GM12878 (cell line): Measurements from ENCODE around the gene HMGXB3. TPM values are rescaled to one million over a fixed set of nuclear protein-coding genes. Genes with fewer than 3 reads are reported as not detected.

Experiments
- BCLAF1 ChIP-seq: fragments of 450-650 bp; IDR thresholded peaks from 2 replicates; pipeline ENCODE4 v1.6.1; 2017; ENCODE audit warnings: antibody characterized with exemption, mild to moderate bottlenecking, moderate library complexity
- CBX5 ChIP-seq: sonication (generic); IDR thresholded peaks from 2 replicates; pipeline ENCODE4 v1.6.1; 2016; ENCODE audit warnings: low read depth, moderate library complexity, mild to moderate bottlenecking, inconsistent platforms
- CEBPZ ChIP-seq: fragments of 150-350 bp; IDR thresholded peaks from 2 replicates; pipeline ENCODE4 v1.6.1; 2016; ENCODE audit warnings: low read depth, low read length
- CHD2 ChIP-seq: IDR thresholded peaks from 2 replicates; pipeline ENCODE4 v1.6.1; 2011; ENCODE audit warnings: low read depth, low read length, improper control_type of control experiment, borderline replicate concordance
- E2F8 ChIP-seq: fragments of 450-650 bp; IDR thresholded peaks from 2 replicates; pipeline ENCODE4 v1.6.1; 2018; ENCODE audit warnings: mild to moderate bottlenecking, low read depth, moderate library complexity; ENCODE audit not compliant: partially characterized antibody
- EED ChIP-seq: sonication (generic); IDR thresholded peaks from 2 replicates; pipeline ENCODE4 v1.6.1; 2016; ENCODE audit warnings: antibody characterized with exemption, low read depth
- FOXM1 ChIP-seq: IDR thresholded peaks from 2 replicates; pipeline ENCODE4 v1.6.1; 2012; ENCODE audit warnings: low read depth, mild to moderate bottlenecking, inconsistent platforms, low read length, moderate library complexity
- HDAC6 ChIP-seq: fragments of 200-600 bp; sonication (generic); IDR thresholded peaks from one replicate; pipeline ENCODE4 v1.8.0; 2017; ENCODE audit warnings: antibody characterized with exemption; ENCODE audit not compliant: unreplicated experiment
- HDGF ChIP-seq: fragments of 450-650 bp; IDR thresholded peaks from 2 replicates; pipeline ENCODE4 v1.6.1; 2016; ENCODE audit warnings: antibody characterized with exemption
- MYC ChIP-seq: IDR thresholded peaks from 2 replicates; pipeline ENCODE4 v1.6.1; 2011; ENCODE audit warnings: mild to moderate bottlenecking, low read length, moderate library complexity, inconsistent platforms; ENCODE audit not compliant: insufficient read depth, insufficient replicate concordance, insufficient read length, severe bottlenecking
- NFYA ChIP-seq: IDR thresholded peaks from 2 replicates; pipeline ENCODE4 v1.6.1; 2011; ENCODE audit warnings: low read depth, mild to moderate bottlenecking, low read length, improper control_type of control experiment, borderline replicate concordance
- RAD51 ChIP-seq: fragments of 450-650 bp; IDR thresholded peaks from 2 replicates; pipeline ENCODE4 v1.6.1; 2016; ENCODE audit warnings: moderate library complexity, mild to moderate bottlenecking, inconsistent platforms
- USF2 ChIP-seq: IDR thresholded peaks from 2 replicates; pipeline ENCODE4 v1.6.1; 2011; ENCODE audit warnings: low read depth, low read length, improper control_type of control experiment, borderline replicate concordance
- YBX1 ChIP-seq: fragments of 450-650 bp; IDR thresholded peaks from 2 replicates; pipeline ENCODE4 v1.6.1; 2016; ENCODE audit warnings: antibody characterized with exemption
- ZBTB4 ChIP-seq: fragments of 450-650 bp; formaldehyde crosslinking; IDR thresholded peaks from 2 replicates; pipeline ENCODE4 v1.4.0; 2022; ENCODE audit warnings: mild to moderate bottlenecking, moderate library complexity
- polyA plus RNA-seq, 11 experiments: library from polyadenylated mRNA; depleted of rRNA in 4 of 11; unstranded in 6 of 11; stranded (reverse) in 5 of 11; fragments of >200 nt; fragmentation: Nextera tagmentation in 4 of 11; fragmentation: Illumina TruSeq in 1 of 11; extraction: Ambion mirVana in 4 of 11; extraction: Trizol in 1 of 11; gene quantifications; 1 replicate in 1 of 11; 2 replicates in 10 of 11; pipeline versions ENCODE4 v1.2.1 to v1.2.3, GENCODE V29; 2011 to 2016; ENCODE audit warnings: inconsistent platforms in 2 of 11, missing spikeins in 2 of 11, low read depth in 1 of 11
- total RNA-seq, 4 experiments: library from RNA; depleted of rRNA in 3 of 4; stranded (reverse); fragments of >200 nt in 3 of 4; fragmentation: Illumina TruSeq in 1 of 4; extraction: Trizol in 1 of 4; gene quantifications; 2 replicates each; pipeline versions ENCODE4 v1.2.1 to v1.2.3, GENCODE V29; 2013 to 2021

The HMGXB3 gene
- total and polyA plus RNA-seq, 10 of the 15 experiments (the other 5 are each of a cell fraction or from before 2014, with no cell fraction given) = 1.00 to 42.2 (median 28.1) TPM

GRCh38 chr5:150000256-150000989 is at the start of gene HMGXB3, which contains the start of gene TIGD6 (continued):
- no peak for TF ChIP-seq BCLAF1
- peak; percentile 80 for TF ChIP-seq HDGF
- no peak for TF ChIP-seq E2F8
- no peak for TF ChIP-seq YBX1
- TF ChIP-seq CBX5 = no peak
- no peak for TF ChIP-seq ZBTB4 (CRISPR knock-in tag)
- TF ChIP-seq MYC = peak; percentile 78
- no peak; the same call in 1 of the 2 replicates for TF ChIP-seq EED
- TF ChIP-seq FOXM1 = no peak
- TF ChIP-seq CEBPZ = no peak
- no peak for TF ChIP-seq NFYA
- peak; percentile 28 for TF ChIP-seq HDAC6
- TF ChIP-seq USF2 = peak; percentile 89
- TF ChIP-seq RAD51 = peak; percentile 82
- no peak; the same call in 1 of the 2 replicates for TF ChIP-seq CHD2
